C4-2B (cell line): ENCODE data around the gene LHB.
"Not testable (repeated sequence)": the region's sequence is repeated elsewhere in the genome, so short reads cannot be mapped to it uniquely, and the experiment has no call there.

Experiments used
- CTCF ChIP-seq: fragments of 450-650 bp; conservative IDR thresholded peaks from 2 replicates; pipeline ENCODE4 v1.5.1; 2017; ENCODE audit warnings: mild to moderate bottlenecking
- ZFX ChIP-seq: fragments of 450-650 bp; IDR thresholded peaks from 2 replicates; pipeline ENCODE4 v1.6.1; 2017

GRCh38 chr19:49049011-49049410, 32.1 kb upstream of the LHB start, which contains the start of gene CGB8:
- TF ChIP-seq CTCF, ZFX: not testable (repeated sequence)
